Activated T-helper 1 cell treated with anti-CD3 and anti-CD28 coated beads, Interleukin-12 subunit alpha, Interleukin-12 subunit beta, Interleukin-2, Interleukin-4 antibody, amounts not matched to agents 30 ng/mL and 10 ng/mL and 1 ng/mL, durations not matched to agents 14 hours and 24 hours and 36 hours (primary cell): ENCODE data around the gene EML1. TPM values are rescaled to one million over a fixed set of nuclear protein-coding genes. Genes with fewer than 3 reads are reported as not detected.

ENCODE experiments used
- DNase-seq: peaks from one replicate; pipeline ENCODE4 v3.0.0; 2021; ENCODE audit warnings: low spot score
- H3K27ac Mint-ChIP-seq: one replicate; pipeline ENCODE4 v1.8.0; 2021; ENCODE audit warnings: mild to moderate bottlenecking, mixed read lengths
- H3K27me3 Mint-ChIP-seq: one replicate; pipeline ENCODE4 v1.8.0; 2022; ENCODE audit warnings: mild to moderate bottlenecking, moderate library complexity, mixed read lengths; ENCODE audit not compliant: insufficient read depth
- H3K36me3 Mint-ChIP-seq: one replicate; pipeline ENCODE4 v1.8.0; 2021; ENCODE audit warnings: low read depth, mixed read lengths
- H3K4me1 Mint-ChIP-seq: one replicate; pipeline ENCODE4 v1.8.0; 2021; ENCODE audit warnings: low read depth, mixed read lengths
- H3K4me3 Mint-ChIP-seq: one replicate; pipeline ENCODE4 v1.8.0; 2021; ENCODE audit warnings: mild to moderate bottlenecking, moderate library complexity, mixed read lengths
- H3K9me3 Mint-ChIP-seq: one replicate; pipeline ENCODE4 v1.8.0; 2021; ENCODE audit warnings: mixed read lengths
- intact Hi-C: fragments of 100-400 bp; cut with micrococcal nuclease; formaldehyde crosslinking; loops from one replicate; pipeline ENCODE4 v1.15.1; 2024
- total RNA-seq: library from RNA; stranded (reverse); gene quantifications from 2 replicates; pipeline ENCODE4 v1.2.3, GENCODE V29; 2022

Gene EML1
- total RNA-seq, 1 donor from 2014 or later, result 0.91 TPM

GRCh38 chr14:99885649-99885958 is 92.4 kb downstream of the EML1 start:
- no peak overlapping the region for H3K27ac Mint-ChIP-seq
- no peak overlapping the region for H3K4me3 Mint-ChIP-seq
- peaks cover 3% of the 10 kb centered on the region for H3K27me3 Mint-ChIP-seq
- intact Hi-C loops, result loop anchor here (1.0 kb wide), 3 partner anchors 155 to 367 kb away; no protein-coding TSS in a partner anchor
- no peaks in the 10 kb centered on the region for H3K9me3 Mint-ChIP-seq
- no peaks in the 10 kb centered on the region for H3K36me3 Mint-ChIP-seq
- H3K4me1 Mint-ChIP-seq, result no peaks in the 10 kb centered on the region
- DNase-seq, result no peak

- Mint-ChIP-seq H3K4me1 (no peaks in the 10 kb centered on the region), H3K9me3 (no peaks in the 10 kb centered on the region), H3K27ac (no peak overlapping the region), H3K4me3 (no peak overlapping the region), H3K27me3 (peaks cover 2% of the 10 kb centered on the region), H3K36me3 (no peaks in the 10 kb centered on the region)
- DNase-seq, result no peak
- intact Hi-C loops, result no loop called here
These were observed 94.2 kb downstream of the EML1 start for GRCh38 chr14:99887407-99887806.

GRCh38 chr14:99888149-99888548 is 94.9 kb downstream of the EML1 start:
- H3K27ac Mint-ChIP-seq, result no peak overlapping the region
- no peaks in the 10 kb centered on the region for H3K4me1 Mint-ChIP-seq
- H3K36me3 Mint-ChIP-seq, result no peaks in the 10 kb centered on the region
- peaks cover 6% of the 10 kb centered on the region for H3K27me3 Mint-ChIP-seq
- no peak for DNase-seq
- no peak overlapping the region for H3K4me3 Mint-ChIP-seq
- H3K9me3 Mint-ChIP-seq, result no peaks in the 10 kb centered on the region
- intact Hi-C loops, result no loop called here

GRCh38 chr14:99889268-99889667 is 96.1 kb downstream of the EML1 start:
- Mint-ChIP-seq H3K27ac (no peak overlapping the region), H3K4me3 (no peak overlapping the region), H3K4me1 (no peaks in the 10 kb centered on the region), H3K9me3 (no peaks in the 10 kb centered on the region), H3K36me3 (no peaks in the 10 kb centered on the region), H3K27me3 (peaks cover 4% of the 10 kb centered on the region)
- intact Hi-C loops, result no loop called here
- DNase-seq, result no peak

DNA sequence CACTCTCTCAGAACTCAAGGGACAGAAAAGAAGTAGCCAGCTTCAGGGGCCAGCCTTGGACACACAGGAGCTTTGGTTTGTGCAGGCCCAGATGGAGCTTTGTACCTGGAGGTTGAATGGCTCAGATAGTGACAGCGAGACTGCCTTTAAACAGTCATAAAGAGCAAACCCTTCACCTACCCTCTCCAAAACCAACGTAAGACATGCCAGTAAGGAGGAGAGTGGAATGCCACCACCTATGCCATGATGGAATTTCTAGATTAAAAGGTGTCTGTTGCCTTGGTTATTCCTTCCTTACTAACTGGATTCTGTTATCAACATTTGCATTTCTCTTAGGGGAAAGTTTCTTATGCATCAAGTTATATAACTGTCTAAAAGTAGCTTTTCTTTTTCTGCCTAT is 98.1 kb downstream of the EML1 start:
- Mint-ChIP-seq H3K9me3 (no peaks in the 10 kb centered on the region), H3K27ac (no peak overlapping the region), H3K27me3 (peaks cover 10% of the 10 kb centered on the region), H3K4me1 (no peaks in the 10 kb centered on the region), H3K36me3 (no peaks in the 10 kb centered on the region), H3K4me3 (no peak overlapping the region)
- intact Hi-C loops, result no loop called here
- no peak for DNase-seq

GRCh38 chr14:99891900-99892299 is 98.7 kb downstream of the EML1 start:
- Mint-ChIP-seq H3K27ac (no peak overlapping the region), H3K27me3 (peaks cover 11% of the 10 kb centered on the region), H3K4me1 (no peaks in the 10 kb centered on the region), H3K4me3 (no peak overlapping the region), H3K9me3 (no peaks in the 10 kb centered on the region), H3K36me3 (no peaks in the 10 kb centered on the region)
- intact Hi-C loops, result no loop called here
- DNase-seq, result no peak

GRCh38 chr14:99892406-99892805 is 99.2 kb downstream of the EML1 start:
- Mint-ChIP-seq H3K4me1 (no peaks in the 10 kb centered on the region), H3K36me3 (no peaks in the 10 kb centered on the region), H3K9me3 (no peaks in the 10 kb centered on the region), H3K27ac (no peak overlapping the region), H3K27me3 (peaks cover 13% of the 10 kb centered on the region), H3K4me3 (no peak overlapping the region)
- intact Hi-C loops, result no loop called here
- no peak for DNase-seq

- intact Hi-C loops, result no loop called here
- H3K36me3 Mint-ChIP-seq, result no peaks in the 10 kb centered on the region
These were observed 103.1 kb downstream of the EML1 start for GRCh38 chr14:99896361-99896760.

DNA sequence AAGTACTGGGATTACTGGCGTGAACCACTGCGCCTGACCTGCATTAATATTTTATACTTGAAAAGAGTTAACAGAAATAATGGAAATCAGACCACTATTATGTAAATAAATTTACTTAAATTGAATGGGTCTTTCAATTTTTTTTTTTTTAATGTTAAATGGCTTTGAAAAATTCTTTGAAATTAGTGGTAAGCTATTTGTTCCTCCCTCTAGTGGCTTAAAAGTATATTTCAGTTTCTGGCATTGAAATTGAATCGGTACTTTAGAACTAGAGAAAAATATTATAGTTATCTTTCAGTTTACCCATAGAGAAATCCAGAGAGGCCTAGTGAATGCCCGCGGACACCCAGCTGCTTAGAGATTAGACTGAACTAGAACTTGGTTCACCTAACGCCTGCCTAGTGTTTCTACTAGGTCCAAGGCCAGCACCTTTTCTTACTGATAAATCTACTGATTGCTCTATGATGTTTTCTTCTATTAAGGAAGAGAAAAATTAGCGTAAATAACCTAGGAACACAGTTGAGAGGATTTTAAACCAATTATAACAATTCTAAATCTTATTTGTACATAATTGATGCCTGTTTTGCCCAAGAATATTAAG is 106.5 kb downstream of the EML1 start:
- H3K27me3 Mint-ChIP-seq, result peaks cover 10% of the 10 kb centered on the region
- no peak for DNase-seq
- intact Hi-C loops, result no loop called here
- H3K4me1 Mint-ChIP-seq, result no peaks in the 10 kb centered on the region
- H3K4me3 Mint-ChIP-seq, result no peak overlapping the region
- H3K9me3 Mint-ChIP-seq, result peaks cover 10% of the 10 kb centered on the region
- H3K27ac Mint-ChIP-seq, result no peak overlapping the region
- no peaks in the 10 kb centered on the region for H3K36me3 Mint-ChIP-seq

More at GRCh38 chr14:99896361-99896760, 103.1 kb downstream of the EML1 start:
- H3K27me3 Mint-ChIP-seq, result peaks cover 15% of the 10 kb centered on the region
- no peaks in the 10 kb centered on the region for H3K9me3 Mint-ChIP-seq
- no peak for DNase-seq
- no peak overlapping the region for H3K27ac Mint-ChIP-seq
- no peaks in the 10 kb centered on the region for H3K4me1 Mint-ChIP-seq
- H3K4me3 Mint-ChIP-seq, result no peak overlapping the region

- intact Hi-C loops, result no loop called here
- H3K9me3 Mint-ChIP-seq, result peaks cover 11% of the 10 kb centered on the region
- DNase-seq, result no peak
These were observed 109.7 kb downstream of the EML1 start for GRCh38 chr14:99902925-99903324.

GRCh38 chr14:99904506-99904905 is 111.3 kb downstream of the EML1 start:
- no peak for DNase-seq
- no peaks in the 10 kb centered on the region for H3K27me3 Mint-ChIP-seq
- H3K36me3 Mint-ChIP-seq, result no peaks in the 10 kb centered on the region
- H3K4me3 Mint-ChIP-seq, result no peak overlapping the region
- intact Hi-C loops, result no loop called here
- no peak overlapping the region for H3K27ac Mint-ChIP-seq
- peaks cover 11% of the 10 kb centered on the region for H3K9me3 Mint-ChIP-seq
- H3K4me1 Mint-ChIP-seq, result no peaks in the 10 kb centered on the region

More at GRCh38 chr14:99902925-99903324, 109.7 kb downstream of the EML1 start:
- Mint-ChIP-seq H3K4me3 (no peak overlapping the region), H3K27ac (no peak overlapping the region), H3K27me3 (peaks cover 2% of the 10 kb centered on the region), H3K4me1 (no peaks in the 10 kb centered on the region), H3K36me3 (no peaks in the 10 kb centered on the region)

- Mint-ChIP-seq H3K4me3 (no peak overlapping the region), H3K36me3 (no peaks in the 10 kb centered on the region), H3K27ac (no peak overlapping the region), H3K27me3 (no peaks in the 10 kb centered on the region), H3K9me3 (peaks cover 11% of the 10 kb centered on the region), H3K4me1 (no peaks in the 10 kb centered on the region)
- no peak for DNase-seq
- intact Hi-C loops, result no loop called here
These were observed 111.9 kb downstream of the EML1 start for GRCh38 chr14:99905121-99905520.

GRCh38 chr14:99907761-99908652 is 114.8 kb downstream of the EML1 start:
- no peaks in the 10 kb centered on the region for H3K36me3 Mint-ChIP-seq
- peaks cover 9% of the 10 kb centered on the region for H3K27me3 Mint-ChIP-seq
- no peaks in the 10 kb centered on the region for H3K4me1 Mint-ChIP-seq
- intact Hi-C loops, result no loop called here
- no peak overlapping the region for H3K27ac Mint-ChIP-seq
- peaks cover 7% of the 10 kb centered on the region for H3K9me3 Mint-ChIP-seq
- no peak overlapping the region for H3K4me3 Mint-ChIP-seq
- no peak for DNase-seq
